K562 (cell line): ENCODE data around the gene JUNB. TPM values are rescaled to one million over a fixed set of nuclear protein-coding genes. Genes with fewer than 3 reads are reported as not detected.

Experiments used
- ATF3 ChIP-seq, 2 experiments: fragments of 450-650 bp in 1 of 2; sonication (generic) in 1 of 2; formaldehyde crosslinking in 1 of 2; IDR thresholded peaks in 1 of 2; conservative IDR thresholded peaks in 1 of 2; 2 replicates each; pipeline versions ENCODE4 v1.6.1 to v1.8.1; 2016 to 2023; ENCODE audit warnings: mild to moderate bottlenecking in 2 of 2, moderate library complexity in 2 of 2, inconsistent platforms in 1 of 2, missing genetic modification reagents in 1 of 2
- E2F5 ChIP-seq: sonication (generic); formaldehyde crosslinking; IDR thresholded peaks from 2 replicates; pipeline ENCODE4 v1.8.0; 2022; ENCODE audit warnings: mild to moderate bottlenecking, missing genetic modification reagents
- EWSR1 ChIP-seq: fragments of 450-650 bp; IDR thresholded peaks from 2 replicates; pipeline ENCODE4 v1.6.1; 2018; ENCODE audit warnings: borderline replicate concordance, mild to moderate bottlenecking, low read depth, moderate library complexity; ENCODE audit not compliant: partially characterized antibody
- GATAD2A ChIP-seq: fragments of 450-650 bp; IDR thresholded peaks from 2 replicates; pipeline ENCODE4 v1.6.1; 2017
- MAFG ChIP-seq: fragments of 450-650 bp; conservative IDR thresholded peaks from 2 replicates; pipeline ENCODE4 v1.6.1; 2016; ENCODE audit warnings: missing genetic modification characterization, missing compliant biosample characterization
- PRPF4 ChIP-seq: fragments of 200-400 bp; formaldehyde crosslinking; IDR thresholded peaks from one replicate; pipeline ENCODE4 v1.6.1; 2017; ENCODE audit warnings: low read length, low read depth, mild to moderate bottlenecking; ENCODE audit not compliant: insufficient read depth, poor library complexity, severe bottlenecking
- SETDB1 ChIP-seq: IDR thresholded peaks from one replicate; pipeline ENCODE4 v1.6.1; 2012; ENCODE audit warnings: low read length, control low read depth, inconsistent platforms
- SMARCA4 ChIP-seq: fragments of 450-650 bp; IDR thresholded peaks from 2 replicates; pipeline ENCODE4 v1.6.1; 2016
- SNAPC5 ChIP-seq: fragments of 250-450 bp; sonication (Bioruptor Pico); IDR thresholded peaks from 2 replicates; pipeline ENCODE4 v1.8.0; 2021; ENCODE audit warnings: moderate library complexity, mild to moderate bottlenecking, inconsistent platforms
- SRF ChIP-seq, 2 experiments: fragments of 250-450, 450-650 bp in 1 of 2; sonication (Bioruptor Pico) in 1 of 2; sonication (generic) in 1 of 2; formaldehyde crosslinking; IDR thresholded peaks; 2 replicates each; pipeline versions ENCODE4 v1.5.0 to v1.5.1; 2020 to 2022; ENCODE audit warnings: mild to moderate bottlenecking in 1 of 2, missing genetic modification reagents in 1 of 2
- ZNF311 ChIP-seq: fragments of 250-450 bp; sonication (Bioruptor Pico); IDR thresholded peaks from 2 replicates; pipeline ENCODE4 v1.4.0; 2020; ENCODE audit warnings: mild to moderate bottlenecking, moderate library complexity
- polyA plus RNA-seq, 8 experiments: library from polyadenylated mRNA; depleted of rRNA in 4 of 8; stranded (reverse) in 5 of 8; unstranded in 3 of 8; fragments of >200 nt; fragmentation: Nextera tagmentation in 2 of 8; fragmentation: Illumina TruSeq in 1 of 8; extraction: Ambion mirVana in 2 of 8; extraction: Trizol in 1 of 8; gene quantifications; 2 replicates each; pipeline versions ENCODE4 v1.2.1 to v1.2.3, GENCODE V29; 2011 to 2014; ENCODE audit warnings: inconsistent platforms in 1 of 8, missing spikeins in 1 of 8
- total RNA-seq, 7 experiments: library from RNA; depleted of rRNA in 6 of 7; stranded (reverse); fragments of >200 nt in 6 of 7; fragmentation: Illumina TruSeq in 2 of 7; extraction: Trizol in 2 of 7; gene quantifications; 2 replicates each; pipeline versions ENCODE4 v1.2.1 to v1.2.3, GENCODE V29; 2011 to 2021; ENCODE audit warnings: low replicate concordance in 1 of 7
- TF ChIP-seq, protein P1 (sequence below), 2 experiments: fragments of 200-800 bp in 1 of 2; sonication (Bioruptor generic) in 1 of 2; sonication (generic) in 1 of 2; formaldehyde crosslinking in 1 of 2; IDR thresholded peaks in 1 of 2; conservative IDR thresholded peaks in 1 of 2; 2 replicates each; pipeline versions ENCODE4 v1.5.0 to v1.6.1; 2016 to 2020; ENCODE audit warnings: missing compliant biosample characterization in 1 of 2, missing genetic modification characterization in 1 of 2, missing genetic modification reagents in 1 of 2
- TF ChIP-seq, protein P2 (sequence below): fragments of 250-450 bp; sonication (Bioruptor Pico); IDR thresholded peaks from 2 replicates; pipeline ENCODE4 v1.4.0; 2020
- TF ChIP-seq, protein P3 (sequence below): sonication (generic); formaldehyde crosslinking; IDR thresholded peaks from 2 replicates; pipeline ENCODE4 v1.8.0; 2022; ENCODE audit warnings: missing genetic modification reagents, mild to moderate bottlenecking, moderate library complexity, borderline replicate concordance

JUNB gene
- total and polyA plus RNA-seq, 9 of the 15 experiments (the other 6 are each of a cell fraction or from before 2014, with no cell fraction given), result 0.23 to 88.1 (median 13.1) TPM

DNA sequence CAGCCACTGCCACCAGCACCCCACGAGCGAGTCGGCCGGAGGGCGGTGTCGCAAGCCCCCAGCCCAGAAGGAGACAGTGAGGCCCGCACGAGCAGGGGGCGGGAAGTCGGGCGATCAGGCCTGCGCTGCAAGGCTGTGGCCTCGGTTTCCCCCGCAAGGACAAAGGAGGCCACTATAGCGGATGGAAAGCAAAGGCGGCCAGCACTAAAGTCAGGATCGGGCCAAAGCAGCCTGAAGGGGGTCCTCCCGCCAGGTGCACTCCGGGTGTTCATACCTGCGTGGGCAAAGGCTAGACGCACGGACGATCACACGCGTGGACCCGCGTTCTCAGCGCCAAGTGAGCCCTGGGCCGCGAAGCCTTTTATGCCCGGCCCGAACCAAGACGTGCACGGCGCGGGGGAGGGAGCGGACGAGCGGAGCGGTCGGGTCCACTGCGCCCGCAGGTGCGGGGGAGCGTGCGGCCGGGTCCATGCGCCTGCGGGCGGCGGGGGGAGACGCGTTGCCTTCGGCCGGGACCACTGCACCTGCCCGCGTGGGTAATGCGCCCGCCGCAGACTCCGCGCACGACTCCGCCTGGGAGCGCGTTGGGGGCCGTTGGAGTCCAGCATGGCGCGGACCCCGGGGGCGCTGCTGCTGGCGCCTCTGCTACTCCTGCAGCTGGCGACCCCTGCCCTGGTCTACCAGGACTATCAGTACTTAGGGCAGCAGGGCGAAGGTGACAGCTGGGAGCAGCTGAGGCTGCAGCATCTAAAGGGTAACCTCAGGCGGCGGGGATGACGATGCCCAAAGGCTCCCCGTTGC is 10.4 kb downstream of the JUNB start, which contains the start of the genes PRDX2 and THSD8 (continued):
- TF ChIP-seq, protein P1, sequence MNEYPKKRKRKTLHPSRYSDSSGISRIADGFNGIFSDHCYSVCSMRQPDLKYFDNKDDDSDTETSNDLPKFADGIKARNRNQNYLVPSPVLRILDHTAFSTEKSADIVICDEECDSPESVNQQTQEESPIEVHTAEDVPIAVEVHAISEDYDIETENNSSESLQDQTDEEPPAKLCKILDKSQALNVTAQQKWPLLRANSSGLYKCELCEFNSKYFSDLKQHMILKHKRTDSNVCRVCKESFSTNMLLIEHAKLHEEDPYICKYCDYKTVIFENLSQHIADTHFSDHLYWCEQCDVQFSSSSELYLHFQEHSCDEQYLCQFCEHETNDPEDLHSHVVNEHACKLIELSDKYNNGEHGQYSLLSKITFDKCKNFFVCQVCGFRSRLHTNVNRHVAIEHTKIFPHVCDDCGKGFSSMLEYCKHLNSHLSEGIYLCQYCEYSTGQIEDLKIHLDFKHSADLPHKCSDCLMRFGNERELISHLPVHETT (CRISPR knock-in tag; conservative IDR thresholded peaks at IDR 0.05 in 1 of 2, IDR thresholded peaks at IDR 0.05 in 1 of 2), result 0 out of 4 replicates have a peak, but pooled peaks of 1 of the 2 experiments have one; percentile 48
- peak in 1 of 2 experiments; percentile 35; a peak in 1 of 4 replicates for TF ChIP-seq SRF (CRISPR knock-in tag; IDR thresholded peaks at IDR 0.05)
- no peak for TF ChIP-seq SMARCA4
- TF ChIP-seq, protein P2, sequence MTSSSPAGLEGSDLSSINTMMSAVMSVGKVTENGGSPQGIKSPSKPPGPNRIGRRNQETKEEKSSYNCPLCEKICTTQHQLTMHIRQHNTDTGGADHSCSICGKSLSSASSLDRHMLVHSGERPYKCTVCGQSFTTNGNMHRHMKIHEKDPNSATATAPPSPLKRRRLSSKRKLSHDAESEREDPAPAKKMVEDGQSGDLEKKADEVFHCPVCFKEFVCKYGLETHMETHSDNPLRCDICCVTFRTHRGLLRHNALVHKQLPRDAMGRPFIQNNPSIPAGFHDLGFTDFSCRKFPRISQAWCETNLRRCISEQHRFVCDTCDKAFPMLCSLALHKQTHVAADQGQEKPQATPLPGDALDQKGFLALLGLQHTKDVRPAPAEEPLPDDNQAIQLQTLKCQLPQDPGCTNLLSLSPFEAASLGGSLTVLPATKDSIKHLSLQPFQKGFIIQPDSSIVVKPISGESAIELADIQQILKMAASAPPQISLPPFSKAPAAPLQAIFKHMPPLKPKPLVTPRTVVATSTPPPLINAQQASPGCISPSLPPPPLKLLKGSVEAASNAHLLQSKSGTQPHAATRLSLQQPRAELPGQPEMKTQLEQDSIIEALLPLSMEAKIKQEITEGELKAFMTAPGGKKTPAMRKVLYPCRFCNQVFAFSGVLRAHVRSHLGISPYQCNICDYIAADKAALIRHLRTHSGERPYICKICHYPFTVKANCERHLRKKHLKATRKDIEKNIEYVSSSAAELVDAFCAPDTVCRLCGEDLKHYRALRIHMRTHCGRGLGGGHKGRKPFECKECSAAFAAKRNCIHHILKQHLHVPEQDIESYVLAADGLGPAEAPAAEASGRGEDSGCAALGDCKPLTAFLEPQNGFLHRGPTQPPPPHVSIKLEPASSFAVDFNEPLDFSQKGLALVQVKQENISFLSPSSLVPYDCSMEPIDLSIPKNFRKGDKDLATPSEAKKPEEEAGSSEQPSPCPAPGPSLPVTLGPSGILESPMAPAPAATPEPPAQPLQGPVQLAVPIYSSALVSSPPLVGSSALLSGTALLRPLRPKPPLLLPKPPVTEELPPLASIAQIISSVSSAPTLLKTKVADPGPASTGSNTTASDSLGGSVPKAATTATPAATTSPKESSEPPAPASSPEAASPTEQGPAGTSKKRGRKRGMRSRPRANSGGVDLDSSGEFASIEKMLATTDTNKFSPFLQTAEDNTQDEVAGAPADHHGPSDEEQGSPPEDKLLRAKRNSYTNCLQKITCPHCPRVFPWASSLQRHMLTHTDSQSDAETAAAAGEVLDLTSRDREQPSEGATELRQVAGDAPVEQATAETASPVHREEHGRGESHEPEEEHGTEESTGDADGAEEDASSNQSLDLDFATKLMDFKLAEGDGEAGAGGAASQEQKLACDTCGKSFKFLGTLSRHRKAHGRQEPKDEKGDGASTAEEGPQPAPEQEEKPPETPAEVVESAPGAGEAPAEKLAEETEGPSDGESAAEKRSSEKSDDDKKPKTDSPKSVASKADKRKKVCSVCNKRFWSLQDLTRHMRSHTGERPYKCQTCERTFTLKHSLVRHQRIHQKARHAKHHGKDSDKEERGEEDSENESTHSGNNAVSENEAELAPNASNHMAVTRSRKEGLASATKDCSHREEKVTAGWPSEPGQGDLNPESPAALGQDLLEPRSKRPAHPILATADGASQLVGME (CRISPR knock-in tag), result peak; percentile 38; the same call in 1 of the 2 replicates
- peak; percentile 88 for TF ChIP-seq E2F5
- TF ChIP-seq PRPF4, result peak; percentile 36
- peak; percentile 25; the same call in 1 of the 2 replicates for TF ChIP-seq GATAD2A
- no peak for TF ChIP-seq EWSR1
- no peak for TF ChIP-seq ATF3 (IDR thresholded peaks at IDR 0.05)
- 0 out of 2 replicates have a peak, but pooled peaks have one; percentile 14 for TF ChIP-seq ATF3 (CRISPR knock-in tag; conservative IDR thresholded peaks at IDR 0.05)
- TF ChIP-seq MAFG (tag), result no peak
- no peak for TF ChIP-seq ZNF311 (CRISPR knock-in tag)
- no peak for TF ChIP-seq SNAPC5
- no peak for TF ChIP-seq SETDB1
- TF ChIP-seq, protein P3, sequence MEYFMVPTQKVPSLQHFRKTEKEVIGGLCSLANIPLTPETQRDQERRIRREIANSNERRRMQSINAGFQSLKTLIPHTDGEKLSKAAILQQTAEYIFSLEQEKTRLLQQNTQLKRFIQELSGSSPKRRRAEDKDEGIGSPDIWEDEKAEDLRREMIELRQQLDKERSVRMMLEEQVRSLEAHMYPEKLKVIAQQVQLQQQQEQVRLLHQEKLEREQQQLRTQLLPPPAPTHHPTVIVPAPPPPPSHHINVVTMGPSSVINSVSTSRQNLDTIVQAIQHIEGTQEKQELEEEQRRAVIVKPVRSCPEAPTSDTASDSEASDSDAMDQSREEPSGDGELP (CRISPR knock-in tag), result peak; percentile 90
